HG03354 (cell line): Measurements from ENCODE around the gene DLL4.
A peak's percentile ranks its signal among the peaks of the same experiment; 100 is the strongest.

Experiments used
- ATAC-seq: cut with Tn5 transposase; IDR thresholded peaks from one replicate; pipeline ENCODE4 v1.9.1; 2021; ENCODE audit warnings: mild to moderate bottlenecking; ENCODE audit not compliant: unreplicated experiment, poor library complexity, severe bottlenecking

Gene DLL4

DNA sequence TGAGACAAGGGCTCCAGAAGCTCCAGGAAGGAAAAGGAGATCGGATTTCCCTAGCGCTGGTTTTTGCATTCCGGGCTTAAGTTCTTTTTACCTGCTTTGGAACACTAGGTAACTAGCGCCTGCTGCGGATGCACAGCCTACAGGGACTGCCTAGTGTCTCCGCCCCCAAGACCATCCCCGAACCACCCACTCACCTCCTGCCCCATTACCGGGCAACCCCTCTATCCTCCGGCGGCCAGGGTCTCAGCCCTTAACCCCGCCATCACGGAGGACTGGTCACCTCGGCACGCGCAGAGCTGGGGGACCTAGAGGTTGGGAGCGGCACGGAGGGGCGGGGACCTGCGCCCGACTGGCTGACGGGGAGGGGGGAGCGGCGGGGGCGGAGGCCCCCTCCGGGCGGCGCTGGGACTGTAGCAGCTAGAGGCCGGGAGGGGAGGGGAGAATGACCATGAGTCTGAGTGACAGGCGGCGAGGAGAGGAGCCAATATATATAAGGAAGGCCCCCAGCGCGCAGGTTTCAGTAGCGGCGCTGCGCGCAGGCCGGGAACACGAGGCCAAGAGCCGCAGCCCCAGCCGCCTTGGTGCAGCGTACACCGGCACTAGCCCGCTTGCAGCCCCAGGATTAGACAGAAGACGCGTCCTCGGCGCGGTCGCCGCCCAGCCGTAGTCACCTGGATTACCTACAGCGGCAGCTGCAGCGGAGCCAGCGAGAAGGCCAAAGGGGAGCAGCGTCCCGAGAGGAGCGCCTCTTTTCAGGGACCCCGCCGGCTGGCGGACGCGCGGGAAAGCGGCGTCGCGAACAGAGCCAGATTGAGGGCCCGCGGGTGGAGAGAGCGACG, at the start of gene DLL4:
Gene DLL4, plus strand, starts transcription at position 520 of the 839 bp plus-strand sequence. CDS start 329 bp downstream, outside the sequence.
- ATAC-seq, result no peak

DNA sequence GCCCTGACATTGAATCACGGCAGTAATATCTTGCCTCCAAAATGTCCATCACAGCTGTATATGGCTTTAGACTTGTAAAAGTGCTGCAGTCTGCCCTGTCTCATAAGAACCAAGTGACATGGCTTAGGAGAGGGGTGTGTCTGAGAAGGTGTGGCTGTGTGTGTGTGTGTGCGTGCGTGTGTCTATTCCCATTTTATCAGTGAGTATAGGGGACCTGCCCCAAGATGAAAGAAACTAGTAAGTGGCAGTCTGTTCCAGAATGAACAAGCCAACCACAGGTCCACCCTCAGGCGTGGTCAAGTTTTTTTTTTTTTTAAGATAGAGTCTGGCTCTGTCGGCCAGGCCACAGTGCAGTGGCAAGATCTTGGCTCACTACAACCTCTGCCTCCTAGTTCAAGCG, 49.5 kb upstream of the DLL4 start:
- no peak for ATAC-seq

DNA sequence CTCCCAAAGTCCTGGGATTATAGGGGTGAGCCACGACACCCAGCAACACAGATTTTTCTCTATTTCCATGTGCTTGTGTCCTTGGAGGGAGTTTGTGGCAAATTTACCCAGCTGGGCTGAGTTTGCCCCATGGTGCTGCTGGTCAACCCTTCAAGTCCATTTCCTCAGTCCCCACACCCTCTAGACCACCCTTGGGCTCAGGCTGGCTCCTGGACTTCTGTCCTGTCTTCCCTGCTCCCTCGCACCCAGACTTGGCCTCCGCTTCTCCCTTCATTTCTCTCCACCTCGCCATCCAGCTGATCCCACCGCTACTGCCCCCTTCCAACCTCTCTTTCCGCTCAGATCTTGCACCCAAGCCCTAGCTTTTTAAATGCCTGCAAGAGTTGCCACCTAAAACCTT, 47.8 kb upstream of the DLL4 start:
- ATAC-seq, result no peak

GRCh38 chr15:40886586-40886985, 42.6 kb upstream of the DLL4 start:
- no peak for ATAC-seq

DNA sequence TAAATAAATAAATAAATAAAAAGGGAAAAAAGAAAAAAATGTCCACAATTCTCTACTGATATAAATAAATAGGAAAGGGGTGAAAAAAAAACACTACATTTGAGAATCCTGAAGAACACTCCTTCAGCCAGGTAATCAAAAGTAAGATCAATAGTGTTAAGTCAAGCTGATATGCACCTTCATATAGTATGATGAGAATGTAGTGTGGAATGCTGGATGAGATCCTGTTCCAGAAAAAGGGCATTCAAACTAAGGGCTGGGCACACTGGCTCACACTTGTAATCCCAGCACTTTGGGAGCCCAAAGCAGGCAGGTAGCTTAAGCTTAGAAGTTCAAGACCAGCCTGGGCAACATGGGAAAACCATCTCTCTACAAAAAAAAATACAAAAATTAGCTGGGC, 40.0 kb upstream of the DLL4 start:
- no peak for ATAC-seq

GRCh38 chr15:40891138-40891537, 38.0 kb upstream of the DLL4 start:
- ATAC-seq, result no peak

GRCh38 chr15:40891810-40892446, 37.2 kb upstream of the DLL4 start:
- no peak for ATAC-seq

DNA sequence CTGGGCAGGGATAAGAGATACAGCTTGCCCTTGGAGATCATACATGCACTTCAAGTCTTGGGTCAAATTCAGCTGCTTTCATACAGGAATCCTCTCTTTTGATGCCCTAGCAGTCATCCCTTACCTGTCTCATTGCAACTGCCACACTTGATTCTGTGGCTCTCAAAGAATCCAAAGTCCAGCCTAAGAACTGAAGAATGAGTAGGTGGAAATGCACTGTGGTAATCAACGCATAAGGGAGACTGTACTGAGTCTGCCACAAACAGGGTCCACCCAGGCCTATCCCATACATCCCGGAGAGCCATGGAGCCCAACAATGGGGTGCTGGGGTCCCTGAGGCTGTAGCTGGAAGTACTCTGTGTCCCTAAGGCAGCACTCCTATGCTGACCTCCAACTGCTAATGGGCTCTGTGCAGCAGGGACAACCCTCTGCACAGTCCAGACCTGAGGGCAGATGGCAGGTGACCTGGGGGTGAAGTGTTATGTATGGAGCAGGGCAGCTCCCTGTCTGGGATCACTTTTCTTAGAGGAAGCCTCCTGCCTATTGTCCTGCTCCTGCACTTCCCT, 36.6 kb upstream of the DLL4 start:
- no peak for ATAC-seq

GRCh38 chr15:40893019-40893670, 36.0 kb upstream of the DLL4 start:
- no peak for ATAC-seq

DNA sequence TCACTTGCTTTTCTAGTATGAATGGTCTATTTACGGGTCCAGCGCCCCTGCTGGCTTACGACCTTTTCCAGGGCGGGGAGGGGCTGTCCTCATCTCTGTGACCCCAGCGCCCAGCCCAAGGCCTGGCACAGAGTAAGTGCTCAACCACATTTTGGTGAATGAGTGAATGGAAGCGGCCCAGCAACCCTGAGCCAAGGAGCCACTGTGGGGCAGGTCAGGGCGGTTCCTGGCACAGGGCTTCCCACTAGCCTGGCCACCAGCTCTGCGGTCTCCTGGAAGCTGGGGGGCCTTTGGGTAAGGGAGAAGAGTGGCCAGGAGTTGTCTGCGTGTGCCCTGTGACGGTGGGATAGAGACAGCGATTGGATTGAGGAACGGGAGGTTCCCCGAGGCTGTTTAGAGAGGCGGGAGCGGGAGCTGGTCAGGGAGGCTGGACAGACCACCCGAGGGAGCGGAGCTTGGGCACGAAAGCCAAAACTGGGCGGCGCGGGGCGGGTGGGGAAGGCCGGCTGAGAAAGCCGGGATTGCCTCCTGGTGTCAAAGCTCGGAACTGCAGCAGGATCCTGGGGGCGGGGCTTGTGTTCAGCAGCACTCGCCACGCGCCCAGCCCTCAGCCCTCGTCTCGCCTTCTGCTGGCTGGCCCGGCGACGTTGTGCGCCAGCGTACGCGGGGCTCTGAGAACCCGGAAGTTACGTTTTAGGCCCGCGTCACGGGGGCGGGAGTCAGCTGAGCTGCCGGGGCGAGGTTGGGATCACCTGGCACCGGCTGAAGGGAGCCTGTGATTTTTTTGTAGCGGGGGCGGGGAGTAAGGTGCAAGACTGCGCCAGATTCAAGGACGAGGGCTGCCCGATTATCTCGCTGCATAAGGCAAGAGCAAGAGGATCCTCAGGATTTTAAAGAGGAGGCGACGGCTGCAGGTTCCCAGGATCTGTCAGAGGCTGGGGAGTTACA, 35.1 kb upstream of the DLL4 start, which contains the start of gene VPS18:
Gene VPS18, plus strand, starts transcription at position 718 of the 948 bp plus-strand sequence. CDS start 319 bp downstream, outside the sequence.
- ATAC-seq, result peak; percentile 90

- peak; percentile 57 for ATAC-seq
These were observed 34.3 kb upstream of the DLL4 start for GRCh38 chr15:40894681-40895448.

GRCh38 chr15:40899536-40900207, 29.5 kb upstream of the DLL4 start:
- ATAC-seq, result no peak

- no peak for ATAC-seq
These were observed 28.7 kb upstream of the DLL4 start for GRCh38 chr15:40900256-40901052.

GRCh38 chr15:40901053-40901443, 28.1 kb upstream of the DLL4 start:
- ATAC-seq, result no peak

DNA sequence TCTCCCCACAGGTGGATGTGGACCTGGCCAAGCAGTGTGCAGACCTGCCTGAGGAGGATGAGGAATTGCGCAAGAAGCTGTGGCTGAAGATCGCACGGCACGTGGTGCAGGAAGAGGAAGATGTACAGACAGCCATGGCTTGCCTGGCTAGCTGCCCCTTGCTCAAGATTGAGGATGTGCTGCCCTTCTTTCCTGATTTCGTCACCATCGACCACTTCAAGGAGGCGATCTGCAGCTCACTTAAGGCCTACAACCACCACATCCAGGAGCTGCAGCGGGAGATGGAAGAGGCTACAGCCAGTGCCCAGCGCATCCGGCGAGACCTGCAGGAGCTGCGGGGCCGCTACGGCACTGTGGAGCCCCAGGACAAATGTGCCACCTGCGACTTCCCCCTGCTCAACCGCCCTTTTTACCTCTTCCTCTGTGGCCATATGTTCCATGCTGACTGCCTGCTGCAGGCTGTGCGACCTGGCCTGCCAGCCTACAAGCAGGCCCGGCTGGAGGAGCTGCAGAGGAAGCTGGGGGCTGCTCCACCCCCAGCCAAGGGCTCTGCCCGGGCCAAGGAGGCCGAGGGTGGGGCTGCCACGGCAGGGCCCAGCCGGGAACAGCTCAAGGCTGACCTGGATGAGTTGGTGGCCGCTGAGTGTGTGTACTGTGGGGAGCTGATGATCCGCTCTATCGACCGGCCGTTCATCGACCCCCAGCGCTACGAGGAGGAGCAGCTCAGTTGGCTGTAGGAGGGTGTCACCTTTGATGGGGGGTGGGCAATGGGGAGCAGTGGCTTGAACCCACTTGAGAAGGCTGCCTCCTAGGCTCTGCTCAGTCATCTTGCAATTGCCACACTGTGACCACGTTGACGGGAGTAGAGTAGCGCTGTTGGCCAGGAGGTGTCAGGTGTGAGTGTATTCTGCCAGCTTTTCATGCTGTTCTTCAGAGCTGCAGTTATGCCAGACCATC, 26.3 kb upstream of the DLL4 start:
- no peak for ATAC-seq

- no peak for ATAC-seq
These were observed 24.5 kb upstream of the DLL4 start for GRCh38 chr15:40904552-40905201.
